GM18520 (cell line): ENCODE results near the gene CLIC1.
A peak's percentile ranks its signal among the peaks of the same experiment; 100 is the strongest.

Source experiments
- ATAC-seq: cut with Tn5 transposase; IDR thresholded peaks from one replicate; pipeline ENCODE4 v1.9.1; 2021; ENCODE audit not compliant: unreplicated experiment

The CLIC1 gene

DNA sequence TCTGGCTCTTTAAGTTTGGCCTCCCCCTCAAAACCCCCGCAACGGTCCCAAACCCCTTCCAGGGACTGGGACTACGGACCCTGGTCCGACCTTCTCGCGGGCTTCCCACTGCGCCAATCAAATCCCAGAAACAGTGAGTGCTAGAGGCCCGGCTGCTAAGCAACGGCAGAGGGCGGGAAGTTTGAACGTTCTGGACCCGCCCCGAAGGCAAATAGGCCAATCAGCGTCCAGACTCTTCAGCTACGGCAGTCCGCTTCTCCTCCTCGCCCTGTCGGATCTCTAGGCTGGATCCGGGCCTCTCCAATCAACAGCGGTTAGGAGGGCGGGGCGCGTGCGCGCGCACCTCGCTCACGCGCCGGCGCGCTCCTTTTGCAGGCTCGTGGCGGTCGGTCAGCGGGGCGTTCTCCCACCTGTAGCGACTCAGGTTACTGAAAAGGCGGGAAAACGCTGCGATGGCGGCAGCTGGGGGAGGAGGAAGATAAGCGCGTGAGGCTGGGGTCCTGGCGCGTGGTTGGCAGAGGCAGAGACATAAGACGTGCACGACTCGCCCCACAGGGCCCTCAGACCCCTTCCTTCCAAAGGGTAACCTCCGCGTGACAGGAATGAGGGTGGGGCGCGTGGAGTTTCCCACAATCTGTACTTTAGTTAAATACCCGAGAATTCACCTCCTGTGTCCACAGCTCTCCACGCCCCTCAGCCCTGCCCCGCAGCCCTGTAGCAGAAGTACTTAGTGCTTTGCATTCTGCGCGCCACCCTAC is 3.5 kb upstream of the CLIC1 start, which contains the start of gene MSH5:
Gene MSH5 (plus strand): TSS at position 367 of the 758 bp plus-strand sequence. CDS start 462 bp downstream, outside the sequence.
- peak; percentile 78 for ATAC-seq

DNA sequence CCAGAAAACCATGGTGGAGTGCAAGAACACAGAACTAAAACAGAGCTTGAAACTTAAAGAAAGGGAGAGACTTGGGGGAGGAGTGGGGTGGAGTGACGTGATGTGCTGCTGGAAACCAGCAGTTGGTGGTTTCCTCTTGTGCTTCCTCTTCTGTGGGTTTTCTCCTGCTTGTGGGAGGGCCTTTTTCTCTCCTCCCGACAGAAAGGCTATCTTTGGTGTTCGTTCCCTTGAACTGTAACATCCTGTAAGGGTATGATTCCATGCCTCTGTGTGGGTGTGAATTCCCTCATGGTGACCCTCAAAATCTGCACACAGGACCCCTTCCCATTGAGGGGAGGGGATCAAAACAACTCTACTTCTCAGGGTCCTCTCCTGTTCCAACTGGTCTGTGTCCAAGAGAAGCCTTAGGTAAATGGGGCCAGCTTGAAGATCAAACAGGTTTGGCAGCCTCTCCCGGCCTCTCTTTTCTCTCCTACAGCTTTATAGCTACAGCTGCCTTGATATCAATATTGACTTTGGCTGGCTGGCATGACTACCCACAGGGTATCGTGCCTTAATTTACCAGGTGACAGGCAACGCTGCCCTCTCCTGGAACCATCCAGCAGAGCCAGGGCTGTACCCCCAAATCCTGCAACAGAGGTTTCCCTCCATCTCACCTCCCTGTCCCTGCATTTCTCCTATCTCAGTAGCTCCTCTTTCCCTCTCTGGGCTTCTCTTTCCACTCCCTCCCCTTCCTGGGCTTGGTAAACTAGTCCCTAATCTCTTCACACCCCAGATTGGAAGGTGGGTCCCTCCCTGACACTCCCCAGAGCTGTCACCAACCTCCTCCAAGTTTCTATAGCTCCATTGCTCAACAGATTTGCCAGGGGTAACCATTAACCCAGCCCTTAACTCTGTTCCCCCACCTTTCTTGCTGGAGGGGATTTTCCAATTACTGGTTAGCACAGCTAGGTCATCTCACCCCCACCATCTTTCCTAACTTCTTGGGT is 2.0 kb upstream of the CLIC1 start:
- no peak for ATAC-seq

DNA sequence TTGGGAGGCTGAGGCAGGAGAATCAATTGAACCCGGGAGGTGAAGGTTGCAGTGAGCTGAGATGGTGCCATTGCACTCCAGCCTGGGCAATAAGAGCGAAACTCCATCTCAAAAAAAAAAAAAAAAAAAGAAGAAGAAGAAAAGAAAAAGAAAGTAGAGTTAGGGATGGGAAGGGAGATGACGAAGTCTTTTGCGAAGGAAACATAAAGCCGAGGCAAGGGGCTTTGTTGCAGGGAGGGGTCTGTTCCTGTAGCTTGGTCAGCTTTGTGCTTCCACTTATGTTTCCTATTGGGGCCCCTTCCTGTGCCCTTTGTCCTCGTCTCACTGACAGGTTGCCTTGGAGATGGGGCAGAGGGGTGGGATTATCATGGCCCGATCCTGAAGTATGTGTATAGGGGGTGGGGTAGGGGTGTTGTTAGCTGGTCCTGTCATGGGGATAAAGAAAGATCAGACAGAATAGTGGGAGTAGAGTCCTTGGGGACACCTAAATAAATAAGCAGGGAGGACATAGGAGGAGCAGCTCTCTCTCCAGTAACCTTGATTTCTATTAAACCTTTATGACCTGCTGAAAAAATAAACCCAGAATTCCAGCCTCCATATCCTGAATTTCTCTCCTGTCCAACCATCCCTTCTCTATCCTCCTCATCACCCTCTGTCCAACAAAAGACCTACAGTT is 1.1 kb upstream of the CLIC1 start:
- no peak for ATAC-seq

DNA sequence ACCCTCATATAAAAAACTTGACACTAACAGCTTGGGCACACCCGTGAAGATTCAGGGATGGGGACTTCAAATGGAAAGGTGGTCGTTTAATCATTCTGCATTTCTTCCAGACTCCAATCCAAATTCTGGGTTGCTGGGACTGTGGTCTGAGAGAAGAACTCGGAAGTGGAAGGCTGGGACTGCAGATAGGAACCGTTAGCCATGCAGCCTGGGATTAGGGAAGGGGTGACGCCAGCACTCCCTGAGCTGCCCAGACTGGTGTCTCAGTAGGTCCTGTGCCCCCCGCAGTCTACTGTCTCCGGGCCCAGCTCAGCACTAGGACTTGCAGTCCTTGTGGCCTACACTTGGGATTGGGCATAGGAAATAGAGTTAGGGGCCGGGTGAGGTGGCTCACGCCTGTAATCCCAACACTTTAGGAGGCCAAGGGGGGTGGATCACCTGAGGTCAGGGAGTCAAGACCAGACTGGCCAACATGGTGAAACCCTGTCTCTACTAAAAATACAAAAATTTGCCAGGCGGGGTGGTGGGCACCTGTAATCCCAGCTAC is 511 bp upstream of the CLIC1 start:
- no peak for ATAC-seq

DNA sequence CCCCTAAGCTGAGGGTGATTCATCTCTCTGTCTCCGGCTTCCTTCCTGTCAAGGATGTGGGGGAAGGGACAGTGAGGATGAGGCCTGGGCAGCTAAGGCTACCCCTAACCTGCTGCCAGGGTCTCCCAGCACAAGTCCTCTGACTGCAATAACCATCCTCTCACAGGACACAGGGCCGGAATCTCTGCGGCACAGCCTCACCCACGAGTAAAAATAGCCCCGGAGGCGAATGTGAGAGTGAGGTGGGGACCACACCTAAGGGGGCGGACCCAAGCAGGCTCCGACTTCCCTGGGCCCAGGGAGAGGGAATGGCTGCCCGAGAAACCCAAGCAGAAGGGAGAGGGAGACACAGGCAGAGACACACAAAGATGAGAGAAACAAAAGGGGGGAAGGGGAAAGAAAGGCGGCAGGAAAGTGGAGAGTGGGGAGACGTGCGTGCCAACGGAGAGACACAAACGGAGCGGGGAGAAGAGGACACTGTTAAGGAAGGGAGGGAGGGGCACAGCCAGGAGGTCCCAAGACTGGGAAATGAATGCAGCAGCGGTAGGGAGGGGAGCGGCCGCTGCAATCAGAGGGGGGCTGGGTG is 1.4 kb downstream of the CLIC1 start:
- peak; percentile 25 for ATAC-seq

DNA sequence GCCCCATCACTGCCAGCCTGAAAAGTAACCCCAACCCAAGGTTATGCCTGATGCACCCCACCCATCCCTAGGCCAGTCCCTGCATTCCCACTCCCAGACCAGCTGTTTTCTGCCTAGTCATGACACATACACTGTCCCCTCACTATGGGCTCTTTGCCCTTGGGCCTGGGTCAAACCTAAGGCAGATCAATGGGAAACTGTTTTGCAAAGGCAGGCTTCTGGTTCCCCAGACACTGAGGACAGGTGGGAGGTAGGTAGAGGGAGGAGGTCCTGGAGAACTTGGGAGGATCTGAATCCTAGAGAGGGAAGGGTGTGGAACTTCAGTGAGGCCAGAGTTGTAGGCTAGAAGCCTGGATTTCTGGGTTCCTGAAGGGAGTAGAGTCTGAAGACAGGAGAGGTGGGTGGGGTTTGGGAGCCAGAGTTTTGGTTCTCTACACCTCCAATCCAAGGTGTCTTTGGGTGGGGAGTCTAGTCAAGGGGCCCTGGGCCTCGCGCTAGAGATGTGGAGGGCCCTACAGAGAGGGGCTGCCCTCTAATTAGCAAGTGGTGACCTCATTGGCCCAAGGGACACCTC is 2.0 kb downstream of the CLIC1 start:
- ATAC-seq, result no peak

DNA sequence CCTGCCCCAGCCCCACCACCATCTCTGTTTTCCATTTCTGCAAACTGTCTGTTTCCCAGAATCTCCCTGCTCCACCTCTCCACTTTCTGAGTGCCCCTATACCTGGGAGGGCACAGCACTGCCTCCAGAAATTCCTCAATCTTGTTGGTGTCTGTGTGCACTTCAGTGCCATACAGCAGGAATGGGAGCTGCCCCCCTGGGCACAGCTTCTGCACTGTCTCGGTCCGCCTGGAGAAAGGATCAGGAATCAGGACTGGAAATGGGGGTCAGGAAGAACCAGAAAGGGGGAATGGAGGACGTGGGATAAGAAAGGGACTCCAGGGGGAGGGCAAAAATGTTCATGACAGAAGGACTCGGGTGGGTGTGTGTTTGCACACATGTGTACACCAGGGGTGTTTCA is 2.6 kb downstream of the CLIC1 start:
- ATAC-seq, result no peak

DNA sequence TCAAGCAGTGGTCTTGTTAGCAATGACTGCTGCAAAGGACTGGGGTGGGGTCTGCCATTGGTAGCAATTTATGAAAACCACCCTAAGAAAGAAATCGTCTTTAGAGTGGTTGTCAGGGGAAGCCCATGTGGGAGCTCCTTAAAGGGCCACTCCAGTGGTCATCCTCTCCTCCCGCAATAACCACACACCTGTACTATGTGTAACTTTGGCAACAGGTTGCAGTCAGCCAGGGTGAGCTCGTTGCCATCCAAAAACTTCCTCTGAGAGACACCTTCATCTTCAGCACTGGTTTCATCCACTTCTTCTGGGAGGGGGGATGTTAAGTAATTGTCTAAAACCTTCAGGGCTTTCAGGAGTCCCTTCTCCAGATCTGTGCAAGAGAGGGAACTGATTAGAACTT is 4.3 kb downstream of the CLIC1 start:
- ATAC-seq, result no peak

DNA sequence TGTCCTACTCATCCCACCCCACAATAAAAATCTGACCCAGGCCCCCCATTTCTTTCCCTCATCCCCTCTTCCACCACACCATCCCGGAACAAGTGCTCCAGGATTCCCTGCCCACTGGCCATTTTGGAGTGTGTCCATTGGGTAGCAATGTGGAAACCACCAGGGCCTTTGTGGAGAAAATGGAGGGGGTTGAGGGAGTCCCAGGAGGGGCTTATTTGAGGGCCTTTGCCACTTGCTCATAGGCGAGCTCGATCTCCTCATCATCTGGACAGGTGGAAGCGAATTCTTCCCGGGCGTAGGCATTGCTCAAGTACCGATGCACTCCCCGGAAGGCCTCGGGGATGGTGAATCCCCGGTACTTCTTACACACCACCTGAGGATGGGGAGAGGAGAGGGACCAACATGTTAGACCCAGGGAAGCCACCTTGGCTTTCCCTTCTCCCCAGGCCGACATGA is 5.7 kb downstream of the CLIC1 start:
- ATAC-seq, result no peak

DNA sequence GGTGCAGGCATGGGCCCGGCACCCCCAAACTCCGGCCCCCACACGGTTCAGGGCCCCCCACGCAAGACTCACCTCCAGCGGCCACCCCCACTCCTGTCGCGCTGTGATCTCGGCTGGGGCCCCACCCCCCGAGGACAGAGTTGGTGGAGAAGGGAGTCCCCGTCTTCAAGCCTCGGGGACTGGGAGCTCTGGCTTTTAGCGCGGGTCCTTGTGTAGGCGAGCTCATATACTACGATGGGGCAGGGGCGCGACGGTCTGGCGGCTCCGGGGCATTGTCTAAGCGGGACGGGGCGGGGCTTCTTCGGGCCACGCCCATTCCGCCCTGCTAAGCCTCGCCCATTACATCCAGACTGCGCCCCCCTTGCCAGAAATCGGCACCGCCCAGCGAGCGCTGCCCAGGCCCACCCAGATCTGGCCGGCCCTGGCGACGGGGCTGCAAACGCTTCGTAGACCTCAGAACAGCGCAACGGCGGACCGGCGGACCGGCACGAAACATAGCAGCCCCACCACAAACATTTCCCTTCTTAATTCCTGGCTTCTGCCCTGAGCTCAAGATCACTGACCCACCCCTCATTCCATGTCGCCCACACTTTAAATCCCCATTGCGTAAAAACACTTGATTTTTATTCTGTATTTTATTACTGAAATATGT is 6.2 kb downstream of the CLIC1 start:
- ATAC-seq, result no peak

DNA sequence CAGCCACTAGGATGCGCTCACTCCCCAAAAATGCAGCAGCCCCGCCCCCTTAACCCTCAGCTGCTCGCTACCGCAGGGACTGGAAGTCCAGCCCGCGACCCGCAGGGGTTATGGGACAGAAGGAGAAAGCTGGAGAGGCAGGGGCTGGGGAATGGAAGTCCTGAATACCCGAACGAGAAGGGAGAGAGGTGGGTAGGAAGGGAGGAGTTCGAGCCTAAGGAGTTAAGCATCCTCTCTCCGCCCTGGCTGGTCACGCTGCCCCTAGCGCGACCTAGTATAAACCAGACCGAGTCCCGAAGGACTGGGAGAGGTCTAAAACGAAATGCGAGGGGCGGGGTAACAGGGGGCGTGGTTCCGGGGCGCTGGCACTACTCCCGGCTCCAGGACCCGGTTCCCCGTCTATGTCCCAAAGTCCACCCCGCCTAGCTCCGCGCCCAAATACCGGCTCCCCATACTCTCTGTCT is 6.8 kb downstream of the CLIC1 start:
- no peak for ATAC-seq

DNA sequence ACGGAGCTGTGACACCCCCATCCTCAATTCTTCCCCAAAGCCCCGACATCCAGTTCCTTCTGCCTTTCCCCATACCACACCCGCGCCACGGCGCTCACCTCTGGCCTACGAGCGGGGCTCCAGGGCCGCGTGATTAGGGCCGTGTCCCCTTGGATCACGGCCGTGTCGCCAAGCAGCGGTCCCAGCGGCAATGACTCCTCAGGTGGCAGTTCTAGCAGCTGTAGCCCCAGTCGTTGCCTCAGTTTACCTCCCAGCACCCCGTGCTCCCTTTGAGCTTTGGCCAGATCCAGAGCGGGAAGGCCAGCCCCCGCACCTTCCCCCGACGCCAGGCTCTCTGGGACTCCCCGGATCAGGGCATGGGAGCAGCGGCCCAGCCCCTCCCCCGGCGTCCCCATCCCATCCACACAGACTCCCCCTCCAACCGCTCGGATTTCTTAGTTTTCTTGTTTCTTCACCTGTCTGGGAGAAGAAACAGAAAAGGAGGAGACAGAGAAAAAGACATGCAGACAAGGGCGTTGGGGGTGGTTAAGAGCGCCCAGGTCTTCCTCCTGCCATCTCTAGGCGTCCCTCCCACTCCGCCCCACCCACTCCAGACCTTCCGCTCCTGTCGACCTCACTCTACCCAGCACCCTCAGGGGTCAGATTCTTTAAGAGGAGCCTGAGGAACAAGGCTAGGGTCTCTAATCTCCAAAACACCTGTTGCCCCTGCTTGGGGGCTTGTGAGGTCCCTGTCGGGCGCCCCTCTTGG is 7.4 kb downstream of the CLIC1 start, which contains the start of gene DDAH2:
Gene DDAH2 (minus strand): TSS at position 533 of the 748 bp plus-strand sequence. CDS start 138 bp downstream, at position 395.
- no peak for ATAC-seq

DNA sequence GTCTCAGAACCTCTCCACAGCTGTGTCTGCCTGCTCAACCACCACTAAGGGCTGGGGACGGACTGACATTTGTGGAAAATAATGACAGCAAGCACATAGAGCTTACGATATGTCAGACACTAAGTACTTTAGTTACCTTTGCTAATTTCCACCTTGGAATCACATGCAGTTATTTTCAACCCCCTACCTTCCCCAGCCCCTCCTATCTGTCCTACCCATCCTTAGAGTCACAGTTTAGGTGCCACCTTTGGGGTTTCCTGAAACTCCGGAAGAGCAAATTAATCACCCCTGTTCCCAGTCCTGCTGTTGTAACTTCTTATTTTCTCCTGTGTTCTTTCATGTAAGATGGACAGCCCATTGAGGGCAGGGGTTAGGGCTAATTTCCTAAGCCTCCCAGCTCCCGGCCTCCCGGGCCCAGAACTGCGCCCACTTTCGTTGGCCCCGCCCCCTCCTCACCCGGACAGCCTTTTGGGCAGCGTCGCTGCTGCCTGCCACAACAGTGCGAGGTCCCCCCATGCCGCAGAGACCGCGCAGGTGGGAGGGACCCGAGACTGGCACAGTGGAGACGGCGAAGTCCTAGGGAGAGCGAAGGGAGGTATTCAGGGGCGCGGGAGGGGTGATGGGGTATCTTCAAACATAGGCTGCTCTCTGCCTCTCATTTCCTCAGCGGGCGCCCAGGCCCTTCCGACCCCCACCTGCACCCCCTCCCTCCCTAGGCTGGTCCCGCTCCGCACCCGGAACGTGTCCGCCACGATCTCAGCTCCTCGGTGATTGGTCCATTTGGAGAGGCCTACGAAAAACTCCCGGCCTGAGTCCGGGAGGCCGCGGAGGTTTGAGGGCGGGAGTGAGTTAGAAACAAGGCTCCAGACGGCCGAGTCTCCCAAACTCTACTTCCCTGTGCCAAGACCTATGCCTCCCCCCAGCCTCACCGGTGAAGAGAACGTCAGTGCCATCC is 8.3 kb downstream of the CLIC1 start:
- ATAC-seq, result no peak

DNA sequence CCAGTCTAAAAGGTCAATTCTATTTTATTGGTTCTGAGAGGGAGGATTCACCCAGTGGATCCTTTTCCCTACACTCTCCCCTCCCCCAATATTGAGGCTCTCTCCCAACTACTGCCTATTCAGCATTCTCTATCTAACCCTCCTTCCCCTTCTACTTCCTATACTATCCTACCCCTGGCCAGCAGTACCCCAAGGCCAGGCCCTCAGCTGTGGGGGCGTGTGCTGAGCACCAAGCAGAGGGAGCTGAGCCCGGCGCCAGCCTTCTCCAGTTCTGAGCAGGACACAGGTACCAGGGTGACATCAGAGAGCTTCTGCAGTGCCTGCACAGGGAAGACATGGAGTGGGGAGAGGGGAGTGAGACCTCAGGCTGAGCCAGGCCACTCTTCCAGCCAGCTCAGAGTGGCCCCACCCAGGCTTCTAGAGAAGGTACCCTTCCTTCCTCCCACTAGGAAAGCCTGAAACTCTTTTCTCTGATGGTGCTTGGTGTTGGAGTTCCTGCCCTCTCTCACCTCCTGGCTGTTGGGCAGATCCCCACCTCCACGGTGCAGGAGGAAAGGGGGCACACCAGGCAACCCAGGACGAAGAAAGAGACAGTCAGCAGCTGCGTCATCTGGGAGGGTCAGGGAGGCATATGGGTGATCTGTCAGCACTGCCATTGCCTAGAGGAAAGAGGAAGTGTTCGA is 9.2 kb downstream of the CLIC1 start:
- no peak for ATAC-seq

DNA sequence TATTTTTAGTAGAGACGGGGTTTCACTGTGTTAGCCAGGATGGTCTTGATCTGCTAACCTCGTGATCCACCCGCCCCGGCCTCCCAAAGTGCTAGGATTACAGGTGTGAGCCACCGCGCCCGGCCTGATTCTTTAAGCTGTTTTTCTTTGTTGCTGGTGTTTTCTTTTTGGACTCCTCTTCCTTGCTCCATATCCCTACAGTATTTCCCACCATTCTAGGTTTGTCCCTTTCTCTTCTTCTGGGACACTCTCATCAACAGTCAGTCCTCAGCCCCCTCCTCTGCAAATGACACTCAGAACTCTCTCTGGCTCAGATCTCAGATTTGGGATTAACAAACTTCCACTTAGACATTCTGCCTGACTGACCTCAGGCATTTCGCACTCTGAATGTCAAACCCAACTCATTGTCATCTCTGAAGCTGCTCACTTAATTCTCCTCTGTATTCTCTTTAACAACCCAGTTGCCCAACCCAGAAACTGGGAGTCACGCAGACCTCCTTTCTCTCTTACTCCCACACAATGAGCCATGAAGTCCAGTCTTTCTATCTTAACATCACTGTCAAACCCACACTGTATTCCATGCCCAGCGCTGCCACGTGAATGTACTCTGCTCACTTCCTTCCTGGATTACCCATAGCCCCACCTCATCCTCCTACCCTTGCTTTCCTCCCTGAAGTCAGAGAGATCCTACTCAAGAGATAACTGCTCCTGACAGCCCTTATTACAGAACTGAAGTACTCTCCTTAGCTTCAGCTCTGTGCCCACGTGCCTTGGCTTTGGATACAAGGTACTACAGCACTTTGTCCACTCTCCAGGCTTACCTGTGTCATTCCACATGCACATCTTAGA is 10.6 kb downstream of the CLIC1 start:
- no peak for ATAC-seq
